DMS53 treated with DMSO at 0.1 percent for 48 hours (cell line): ENCODE results near the gene FGF1.
A peak's percentile ranks its signal among the peaks of the same experiment; 100 is the strongest.
"Not testable (repeated sequence)": the region's sequence is repeated elsewhere in the genome, so short reads cannot be mapped to it uniquely, and the experiment has no call there.

Source experiments
- DNase-seq: peaks from one replicate; lab custom pipeline; 2025; ENCODE audit not compliant: unreplicated experiment; lab: John Stamatoyannopoulos, UW

The FGF1 gene

GRCh38 chr5:142671266-142671665 lies 14.6 kb downstream of the FGF1 start:
- no peak for DNase-seq

GRCh38 chr5:142670804-142671203 lies 15.1 kb downstream of the FGF1 start:
- DNase-seq, result no peak

GRCh38 chr5:142669477-142669876 lies 16.4 kb downstream of the FGF1 start:
- DNase-seq, result no peak

GRCh38 chr5:142668336-142668735 lies 17.6 kb downstream of the FGF1 start:
- DNase-seq, result no peak

GRCh38 chr5:142667831-142668230 lies 18.1 kb downstream of the FGF1 start:
- DNase-seq, result no peak

GRCh38 chr5:142664636-142665035 lies 21.3 kb downstream of the FGF1 start:
- no peak for DNase-seq

- DNase-seq, result no peak
Measured at GRCh38 chr5:142664067-142664466, 21.8 kb downstream of the FGF1 start.

- no peak for DNase-seq
Measured at GRCh38 chr5:142663246-142663645, 22.6 kb downstream of the FGF1 start.

GRCh38 chr5:142661957-142662356 lies 23.9 kb downstream of the FGF1 start:
- DNase-seq, result no peak

- DNase-seq, result no peak
Measured at GRCh38 chr5:142661143-142661542, 24.7 kb downstream of the FGF1 start.

- no peak for DNase-seq
Measured at GRCh38 chr5:142660731-142661130, 25.2 kb downstream of the FGF1 start.

GRCh38 chr5:142660196-142660595 lies 25.7 kb downstream of the FGF1 start:
- no peak for DNase-seq

- no peak for DNase-seq
Measured at GRCh38 chr5:142659405-142659804, 26.5 kb downstream of the FGF1 start.

GRCh38 chr5:142658278-142658677 lies 27.6 kb downstream of the FGF1 start:
- no peak for DNase-seq

- no peak for DNase-seq
Measured at GRCh38 chr5:142657446-142657845, 28.4 kb downstream of the FGF1 start.

GRCh38 chr5:142655339-142656267 lies 30.3 kb downstream of the FGF1 start:
- peak; percentile 79 for DNase-seq

- DNase-seq, result no peak
Measured at GRCh38 chr5:142654578-142655058, 31.3 kb downstream of the FGF1 start.

GRCh38 chr5:142653321-142653720 lies 32.6 kb downstream of the FGF1 start:
- DNase-seq, result no peak

GRCh38 chr5:142652563-142652962 lies 33.3 kb downstream of the FGF1 start:
- DNase-seq, result no peak

- DNase-seq, result no peak
Measured at GRCh38 chr5:142650881-142651280, 35.0 kb downstream of the FGF1 start.

GRCh38 chr5:142650060-142650459 lies 35.8 kb downstream of the FGF1 start:
- DNase-seq, result no peak

GRCh38 chr5:142648108-142648507 lies 37.8 kb downstream of the FGF1 start:
- not testable (repeated sequence) for DNase-seq

- no peak for DNase-seq
Measured at GRCh38 chr5:142645456-142645855, 40.4 kb downstream of the FGF1 start.
